GM04503 (cell line): ENCODE data around the gene CCDC47.
"Not testable (repeated sequence)": the region's sequence is repeated elsewhere in the genome, so short reads cannot be mapped to it uniquely, and the experiment has no call there.

Experiments
- DNase-seq: peaks from one replicate; pipeline ENCODE4 v3.0.0-alpha.2; 2012; ENCODE audit warnings: low read depth

The CCDC47 gene, protein sequence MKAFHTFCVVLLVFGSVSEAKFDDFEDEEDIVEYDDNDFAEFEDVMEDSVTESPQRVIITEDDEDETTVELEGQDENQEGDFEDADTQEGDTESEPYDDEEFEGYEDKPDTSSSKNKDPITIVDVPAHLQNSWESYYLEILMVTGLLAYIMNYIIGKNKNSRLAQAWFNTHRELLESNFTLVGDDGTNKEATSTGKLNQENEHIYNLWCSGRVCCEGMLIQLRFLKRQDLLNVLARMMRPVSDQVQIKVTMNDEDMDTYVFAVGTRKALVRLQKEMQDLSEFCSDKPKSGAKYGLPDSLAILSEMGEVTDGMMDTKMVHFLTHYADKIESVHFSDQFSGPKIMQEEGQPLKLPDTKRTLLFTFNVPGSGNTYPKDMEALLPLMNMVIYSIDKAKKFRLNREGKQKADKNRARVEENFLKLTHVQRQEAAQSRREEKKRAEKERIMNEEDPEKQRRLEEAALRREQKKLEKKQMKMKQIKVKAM

DNA sequence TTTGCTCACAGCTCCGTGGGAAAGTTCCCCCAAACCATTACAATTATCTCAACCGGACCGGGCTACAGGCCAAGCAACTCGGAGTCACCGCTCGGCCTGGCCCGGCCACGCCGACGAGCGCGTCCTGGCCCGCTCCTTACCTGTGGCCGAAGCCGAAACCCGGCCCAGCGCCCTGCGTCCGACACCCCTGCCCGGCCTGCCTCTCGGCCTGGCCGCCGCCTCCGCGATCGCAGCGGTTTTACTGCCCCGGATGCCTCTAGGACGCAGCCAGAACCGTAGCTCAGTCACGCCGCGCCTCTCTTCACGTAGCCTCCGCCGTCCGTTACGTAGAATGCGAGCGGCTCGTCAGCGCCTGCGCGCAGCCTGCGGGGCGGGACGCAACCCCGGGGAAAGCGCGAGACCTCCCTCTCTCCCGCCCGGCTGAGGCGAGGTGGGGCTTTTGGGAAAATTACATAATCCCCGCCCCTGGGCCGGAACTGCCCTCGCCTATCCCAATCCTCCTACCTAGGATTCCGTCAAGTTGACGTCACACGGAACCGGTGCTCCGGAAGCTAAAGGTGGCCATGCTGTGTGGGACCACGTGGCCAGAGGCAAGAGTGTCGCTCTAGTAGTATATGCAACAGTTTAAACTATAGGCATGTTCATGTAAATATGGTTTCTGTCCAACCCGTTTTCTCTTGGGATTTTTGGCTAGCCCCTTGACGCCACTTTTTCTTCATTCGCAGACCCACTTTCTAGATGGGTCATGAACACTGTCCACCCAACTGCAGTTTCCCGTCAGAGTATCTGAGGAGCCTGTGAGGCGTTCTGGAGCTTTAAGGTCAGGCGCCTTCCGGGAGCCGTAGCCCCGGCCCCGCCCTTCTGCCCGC lies at the start of gene CCDC47:
TSS of gene CCDC47 (minus strand) at position 326 of the 869 bp plus-strand sequence. CDS start 7,422 bp downstream, outside the sequence.
- peak; percentile 96 for DNase-seq

DNA sequence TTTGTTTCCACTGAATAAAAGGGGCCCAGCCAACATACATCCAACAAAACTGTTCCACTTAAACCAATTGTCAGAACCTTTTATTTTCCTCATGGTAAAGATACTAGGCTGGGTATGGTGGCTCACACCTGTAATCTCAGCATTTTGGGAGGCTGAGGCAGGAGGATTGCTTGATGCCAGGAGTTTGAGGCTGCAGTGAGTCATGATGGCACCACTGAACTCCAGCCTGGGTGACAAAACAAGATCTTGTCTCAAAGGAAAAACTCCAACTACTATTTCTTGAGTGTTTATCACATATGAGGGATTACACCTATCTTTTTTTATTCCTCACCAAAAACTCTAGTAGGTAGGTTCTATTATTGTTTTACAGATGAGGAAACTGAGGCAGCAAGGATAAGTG lies 49.1 kb upstream of the CCDC47 start:
- DNase-seq = no peak

DNA sequence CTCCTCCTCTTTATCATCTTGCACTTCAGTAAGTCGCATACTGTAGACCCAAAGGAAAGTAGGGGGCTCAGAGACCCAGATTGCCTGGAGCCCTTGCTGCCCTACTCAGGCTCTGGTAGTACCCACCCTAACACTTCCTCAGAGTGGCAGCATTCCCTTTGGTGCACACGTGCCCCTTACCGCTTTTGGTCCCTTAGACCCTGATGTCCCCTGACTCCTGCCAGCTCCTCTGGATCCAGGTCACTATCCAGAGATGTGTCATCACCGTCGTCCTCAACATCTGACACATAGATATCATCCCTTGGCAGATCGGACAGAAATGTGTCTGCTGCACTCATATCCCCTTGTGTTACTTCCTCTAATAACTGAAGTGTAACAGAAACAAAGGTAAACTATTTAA lies 48.4 kb upstream of the CCDC47 start:
- DNase-seq = no peak

DNA sequence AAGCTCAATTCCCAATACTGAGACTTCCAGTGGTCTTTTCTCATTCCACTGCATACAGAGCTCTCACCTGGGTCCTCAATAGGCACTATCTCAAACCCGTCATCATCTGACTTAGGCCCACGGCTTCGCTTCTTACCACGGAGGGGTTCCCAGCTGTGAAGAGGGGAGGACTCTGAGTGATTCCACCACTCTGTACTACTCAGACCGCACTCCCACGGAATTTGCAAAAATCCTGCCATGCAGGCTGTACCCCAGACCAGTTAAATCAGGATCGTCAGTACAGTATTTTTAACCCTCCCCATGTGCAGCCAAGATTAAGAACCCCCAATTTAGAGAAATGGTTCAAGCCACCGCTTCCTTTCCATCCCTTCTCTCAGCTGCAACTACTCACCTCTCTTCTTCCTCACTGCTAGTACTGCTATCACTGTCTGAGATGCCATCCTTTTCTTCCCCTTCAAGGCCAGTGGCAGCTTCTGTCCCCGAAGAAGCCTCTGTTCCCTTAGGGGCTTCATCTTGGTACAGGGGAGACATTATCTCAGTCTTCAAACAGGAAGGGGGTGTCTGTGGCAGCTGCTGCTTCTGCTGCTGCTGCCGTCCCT lies 47.7 kb upstream of the CCDC47 start:
- DNase-seq = no peak

DNA sequence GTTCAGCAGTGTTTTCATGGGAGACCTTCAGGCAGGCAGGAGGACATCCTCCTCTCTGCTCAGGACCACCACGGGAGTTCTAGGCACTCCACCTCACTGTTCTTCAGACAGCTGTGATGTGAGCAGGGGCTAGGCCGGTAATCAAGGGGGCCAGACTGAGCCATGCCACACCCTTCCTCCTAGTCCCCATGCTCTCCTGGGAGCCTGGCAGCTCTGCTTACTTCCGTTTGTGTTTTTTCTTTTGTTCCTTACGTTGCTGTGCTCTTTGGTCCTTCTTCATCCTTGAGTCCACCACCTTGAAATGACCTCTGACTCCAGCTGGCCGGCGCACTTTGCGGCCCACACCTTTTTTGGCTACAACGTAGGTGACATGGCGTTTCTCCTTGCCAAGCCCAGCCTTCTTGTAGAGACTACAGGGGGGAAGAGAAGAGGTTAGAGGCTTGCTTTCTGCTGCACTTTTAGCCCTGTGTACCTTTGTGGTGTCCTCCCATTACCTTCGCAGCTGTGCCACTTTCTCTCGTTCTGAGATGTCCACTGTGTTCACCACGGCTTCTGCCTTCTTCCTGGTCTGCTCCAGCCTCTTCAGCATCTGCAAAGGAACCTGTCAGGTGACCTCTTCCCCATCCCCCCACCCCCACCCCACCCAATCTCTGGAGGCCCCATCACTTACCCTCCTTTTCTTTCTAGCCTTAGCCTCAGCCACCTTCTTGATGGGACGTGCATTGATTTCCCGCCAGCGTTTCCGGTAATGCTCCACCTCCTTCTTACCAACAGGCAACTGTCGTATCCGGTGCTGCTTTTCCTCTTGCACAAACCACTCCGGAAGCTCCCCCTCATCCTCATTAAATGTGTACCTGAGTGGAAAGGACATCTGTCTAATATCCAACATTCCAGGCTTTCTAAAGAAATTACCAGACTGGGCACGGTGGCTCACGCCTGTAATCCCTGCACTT lies 46.5 kb upstream of the CCDC47 start:
- no peak for DNase-seq

DNA sequence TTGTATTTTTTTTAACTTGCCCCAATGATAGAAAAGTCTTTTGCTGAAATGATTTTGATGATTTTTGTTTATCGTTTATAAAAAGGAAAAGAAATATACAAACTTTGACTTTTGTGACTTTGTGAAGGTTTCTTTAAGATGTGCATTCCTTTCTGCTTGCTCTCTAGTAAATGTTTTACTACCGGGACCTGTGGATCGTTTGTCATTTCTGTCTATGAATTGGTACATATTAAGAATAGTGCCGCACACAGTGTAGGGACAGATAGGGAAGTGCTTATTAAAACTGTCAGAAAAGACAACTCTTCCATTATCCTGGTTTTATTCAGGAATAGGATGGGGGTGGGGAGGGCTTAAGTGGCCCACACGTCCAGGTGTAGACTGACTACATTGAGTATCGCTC lies 45.7 kb upstream of the CCDC47 start:
- DNase-seq = no peak

- no peak for DNase-seq
Measured at GRCh38 chr17:63817736-63818385, 44.5 kb upstream of the CCDC47 start.

- no peak for DNase-seq
Measured at GRCh38 chr17:63816669-63817068, 43.3 kb upstream of the CCDC47 start.

GRCh38 chr17:63816123-63816522 lies 42.7 kb upstream of the CCDC47 start:
- no peak for DNase-seq

DNA sequence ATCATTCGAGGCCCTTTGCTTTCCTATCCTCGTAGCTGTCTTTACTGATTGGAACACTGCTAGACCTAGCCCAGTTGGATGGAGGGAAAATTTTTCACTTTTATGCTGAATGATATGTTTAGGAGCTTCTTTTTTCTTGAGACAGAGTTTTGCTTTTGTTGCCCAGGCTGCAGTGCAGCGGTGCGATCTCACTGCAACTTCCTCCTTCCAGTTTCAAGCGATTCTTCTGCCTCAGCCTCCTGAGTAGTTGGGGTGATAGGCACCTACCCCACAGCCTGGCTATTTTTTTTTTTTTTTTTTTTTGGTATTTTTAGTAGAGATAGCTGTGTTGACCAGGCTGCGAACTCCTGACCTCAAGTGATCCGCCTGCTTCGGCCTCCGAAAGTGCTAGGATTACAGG lies 36.6 kb upstream of the CCDC47 start:
- DNase-seq = no peak

DNA sequence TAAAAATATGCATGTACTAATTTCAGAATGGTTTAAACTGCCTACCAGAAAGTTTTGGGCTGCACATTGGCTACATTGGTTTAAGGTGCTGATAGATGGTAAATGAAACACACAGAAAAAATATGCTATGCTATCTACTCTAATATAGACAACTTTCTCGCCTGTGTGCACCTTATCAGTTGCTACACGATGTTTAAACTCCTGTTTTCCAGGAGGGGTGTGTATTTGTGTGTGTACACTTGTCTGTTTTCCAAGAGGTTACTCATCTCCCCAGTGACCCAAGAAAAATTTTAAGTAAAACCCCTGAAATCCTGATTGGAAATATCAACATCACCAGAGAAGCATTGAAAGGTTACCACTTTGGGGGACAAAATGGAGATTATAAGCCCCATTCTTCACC lies 32.2 kb upstream of the CCDC47 start:
- no peak for DNase-seq

DNA sequence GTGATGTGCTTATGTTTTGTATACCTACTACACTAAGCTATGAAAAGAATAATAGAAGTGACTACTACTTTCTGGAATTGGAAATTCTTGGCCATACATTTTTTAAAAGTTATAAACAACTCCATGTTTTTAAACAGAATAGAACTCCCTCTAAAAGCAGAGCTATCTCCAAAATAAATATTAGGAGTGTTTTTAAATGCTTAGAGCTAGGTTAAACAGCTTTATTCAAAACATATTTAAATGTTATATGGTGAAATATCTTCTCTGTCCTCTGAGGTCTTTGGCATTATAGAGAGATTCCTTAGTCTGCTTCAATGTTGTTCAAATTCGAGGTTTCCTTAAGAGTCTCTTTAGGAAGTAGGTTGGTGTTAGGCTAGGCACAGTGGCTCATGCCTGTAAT lies 30.9 kb upstream of the CCDC47 start:
- no peak for DNase-seq

DNA sequence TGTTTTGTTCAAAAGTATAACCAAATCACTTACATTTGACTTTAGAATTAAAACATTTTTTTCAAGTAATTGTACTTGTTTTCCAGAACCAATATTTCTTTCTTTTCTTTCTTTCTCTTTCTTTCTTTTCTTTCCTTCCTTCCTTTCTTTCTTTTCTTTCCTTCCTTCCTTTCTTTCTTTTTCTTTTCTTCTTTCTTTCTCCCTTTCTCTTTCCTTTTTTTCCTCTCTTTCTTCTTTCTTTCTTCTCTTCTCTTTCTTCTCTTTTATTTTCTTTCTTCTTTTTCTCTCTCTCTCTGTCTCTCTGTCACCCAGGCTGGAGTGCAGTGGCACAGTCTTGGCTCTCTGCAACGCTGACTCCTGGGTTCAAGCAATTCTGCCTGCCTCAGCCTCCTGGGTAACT lies 27.4 kb upstream of the CCDC47 start:
- no peak for DNase-seq

- no peak for DNase-seq
Measured at GRCh38 chr17:63798572-63799106, 25.2 kb upstream of the CCDC47 start.

DNA sequence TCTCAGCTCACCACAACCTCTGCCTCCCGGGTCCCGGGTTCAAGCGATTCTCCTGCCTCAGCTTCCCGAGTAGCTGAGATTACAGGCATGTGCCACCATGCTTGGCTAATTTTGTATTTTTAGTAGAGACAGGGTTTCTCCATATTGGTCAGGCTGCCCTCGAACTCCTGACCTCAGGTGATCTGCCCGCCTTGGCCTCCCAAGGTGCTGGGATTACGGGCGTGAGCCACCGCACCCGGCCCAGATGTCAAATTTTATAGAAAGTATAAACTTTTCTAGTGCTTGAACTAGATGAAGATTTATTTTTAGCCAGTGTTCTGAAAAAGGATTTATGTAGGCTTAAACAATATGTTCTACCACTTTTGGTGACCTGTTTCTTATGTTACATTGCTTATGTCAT lies 23.0 kb upstream of the CCDC47 start:
- DNase-seq = not testable (repeated sequence)

DNA sequence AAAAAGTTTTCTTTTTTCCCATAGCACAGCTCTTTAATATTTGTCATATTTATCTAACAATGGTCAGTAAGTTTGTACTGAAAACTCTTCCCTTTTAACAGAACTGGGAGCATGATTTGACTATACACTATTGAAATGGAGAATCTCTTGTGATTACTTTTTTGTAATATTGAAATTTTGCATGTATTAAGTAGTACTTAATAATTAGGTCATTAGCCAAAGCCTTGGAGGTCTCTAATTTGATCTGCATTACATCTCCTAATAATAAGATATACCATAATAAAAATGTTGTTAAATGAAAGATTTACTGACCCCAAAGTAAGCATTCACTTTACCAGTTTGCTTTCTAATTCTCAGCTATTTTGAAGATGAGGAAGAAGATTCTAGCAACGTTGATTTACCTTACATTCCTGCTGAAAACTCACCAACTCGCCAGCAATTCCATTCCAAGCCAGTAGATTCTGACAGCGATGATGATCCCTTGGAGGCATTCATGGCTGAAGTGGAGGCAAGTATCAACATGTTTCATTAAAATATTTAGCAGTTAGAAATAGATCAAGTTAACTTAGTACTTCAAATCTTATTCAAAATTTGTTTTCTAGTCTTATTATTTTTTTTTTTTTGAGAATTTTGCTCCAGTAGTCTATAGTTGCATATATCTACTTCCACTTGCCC lies 18.8 kb upstream of the CCDC47 start:
- DNase-seq = no peak

DNA sequence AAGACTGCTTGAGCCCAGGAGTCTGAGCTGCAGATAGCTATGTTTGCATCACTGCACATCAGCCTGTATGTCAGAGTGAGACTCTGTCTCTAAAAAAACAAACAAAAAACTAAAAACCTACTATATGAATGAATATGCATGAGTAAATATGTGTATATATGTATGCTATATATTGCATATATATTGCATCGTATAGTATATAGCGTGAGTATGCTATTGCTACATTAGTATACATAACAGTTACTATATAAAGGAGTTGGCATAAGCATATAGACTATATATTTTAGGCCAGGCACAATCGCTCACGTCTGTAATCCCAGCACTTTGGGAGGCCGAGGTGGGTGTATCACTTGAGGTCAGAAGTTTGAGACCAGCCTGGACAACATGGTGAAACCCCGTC lies 16.7 kb upstream of the CCDC47 start:
- DNase-seq = no peak

GRCh38 chr17:63786971-63787711 lies 13.7 kb upstream of the CCDC47 start:
- DNase-seq = no peak

DNA sequence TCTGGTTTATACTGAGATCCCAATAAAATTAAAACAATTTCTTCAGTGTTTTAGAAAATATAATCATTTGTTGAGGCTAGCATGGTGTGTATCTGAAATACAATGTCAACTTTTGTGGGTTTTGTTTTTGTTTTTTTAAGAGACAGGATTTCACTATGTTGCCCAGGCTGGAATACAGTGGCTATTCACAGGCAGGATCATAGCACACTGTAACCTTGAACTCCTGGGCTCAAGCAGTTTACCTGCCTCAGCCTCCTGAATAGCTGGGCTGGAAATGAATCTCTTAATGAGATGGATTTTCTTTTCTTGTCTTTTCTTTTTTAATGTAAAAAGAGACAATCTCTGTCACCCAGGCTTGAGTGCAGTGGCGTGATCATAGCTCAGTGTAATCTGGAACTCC lies 12.7 kb upstream of the CCDC47 start:
- no peak for DNase-seq
